ENCODE measurements around the gene MOB3A.

Gene MOB3A

GRCh38 chr19:2108251-2109016, 12.3 kb upstream of the MOB3A start:
- DNase-seq (ENCODE audit: low read depth in 2 of 2): no peak
- no peak for TF ChIP-seq CTCF (IDR thresholded peaks at IDR 0.05; ENCODE audit: low read depth, low read length)
- no peak overlapping the region for H3K4me3 ChIP-seq (replicated peaks in 1 of 2; ENCODE audit: low read depth in 2 of 2, low read length in 2 of 2)

DNA sequence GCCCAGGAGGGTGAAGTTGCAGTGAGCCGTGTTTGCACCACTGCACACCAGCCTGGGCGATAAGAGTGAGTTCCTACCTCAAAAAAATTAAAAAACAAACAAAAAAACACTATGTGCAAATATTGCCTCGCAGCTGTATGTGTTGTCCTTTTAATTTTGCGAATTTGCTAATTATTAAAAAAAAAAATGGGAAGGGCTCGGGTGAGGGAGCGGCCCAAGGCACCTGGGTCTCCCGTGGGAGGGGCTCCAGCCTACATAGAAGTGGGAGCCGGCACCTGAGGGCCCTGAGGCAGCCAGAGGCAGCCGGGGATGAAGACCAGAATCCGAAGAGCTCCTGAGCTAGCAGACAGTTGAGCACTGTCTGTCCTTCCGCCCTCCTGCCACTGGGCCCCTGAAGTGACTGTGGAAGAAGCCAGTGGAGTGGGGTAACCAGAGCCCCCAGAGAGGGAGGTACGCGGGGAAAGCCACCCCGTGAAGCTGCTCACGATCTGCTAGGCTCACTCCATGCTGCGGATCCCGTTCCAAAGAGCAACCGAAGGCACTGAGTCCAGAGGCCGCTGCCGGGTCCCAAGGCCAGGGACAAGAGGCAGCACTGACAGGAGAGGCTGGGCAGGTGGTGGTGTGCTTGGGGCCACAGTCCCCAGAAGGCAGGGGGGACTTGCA, 7.0 kb upstream of the MOB3A start:
- no peak for TF ChIP-seq CTCF (IDR thresholded peaks at IDR 0.05; ENCODE audit: low read depth, low read length)
- DNase-seq (ENCODE audit: low read depth in 2 of 2): no peak
- H3K4me3 ChIP-seq (replicated peaks in 1 of 2; ENCODE audit: low read depth in 2 of 2, low read length in 2 of 2): no peak overlapping the region

DNA sequence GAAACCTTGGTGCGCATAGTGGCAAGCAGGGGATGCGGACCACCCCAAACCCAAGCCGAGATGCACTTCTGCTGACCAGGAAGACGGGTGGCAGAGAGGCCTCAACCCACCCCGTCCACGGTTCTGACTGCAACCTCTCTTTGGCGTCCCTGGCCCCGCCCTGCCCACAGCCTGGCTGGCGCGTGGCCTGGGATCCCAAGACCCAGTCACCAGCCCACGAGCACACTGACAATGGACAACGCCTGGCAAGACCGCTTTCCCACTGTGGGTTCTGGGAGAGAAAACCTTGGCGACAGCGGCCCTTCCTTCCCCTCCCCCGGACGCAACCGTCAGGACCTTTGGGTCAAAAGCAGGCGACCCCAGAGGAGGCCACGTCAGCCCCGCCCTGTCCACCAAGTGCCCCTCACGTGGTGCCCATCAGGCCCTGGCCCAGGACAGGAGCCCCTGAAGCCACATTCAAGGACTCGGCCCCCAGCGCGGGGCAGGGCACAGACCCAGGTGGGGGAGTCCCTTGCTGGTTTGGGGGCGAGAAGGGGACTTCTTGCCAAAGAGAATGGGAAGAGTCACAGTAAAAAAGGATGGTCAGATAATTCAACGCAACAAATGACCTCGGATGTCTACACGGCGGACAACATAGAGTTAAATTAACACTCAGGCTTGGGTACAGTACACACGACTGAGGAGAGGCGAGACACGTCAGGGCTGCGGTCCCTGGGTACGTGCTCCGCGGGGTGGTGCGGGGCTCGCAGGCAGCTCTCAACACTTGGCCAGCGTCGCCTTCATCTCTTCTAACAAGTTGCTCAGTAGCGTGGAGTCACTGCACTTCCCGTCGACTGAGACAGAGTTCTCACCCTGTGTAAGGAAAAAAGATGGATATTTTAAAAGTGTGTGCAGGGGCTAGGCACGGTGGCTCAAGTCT, 5.5 kb upstream of the MOB3A start:
- no peak overlapping the region for H3K4me3 ChIP-seq (replicated peaks in 1 of 2; ENCODE audit: low read depth in 2 of 2, low read length in 2 of 2)
- TF ChIP-seq CTCF (IDR thresholded peaks at IDR 0.05; ENCODE audit: low read depth, low read length): no peak
- DNase-seq (ENCODE audit: low read depth in 2 of 2): no peak

DNA sequence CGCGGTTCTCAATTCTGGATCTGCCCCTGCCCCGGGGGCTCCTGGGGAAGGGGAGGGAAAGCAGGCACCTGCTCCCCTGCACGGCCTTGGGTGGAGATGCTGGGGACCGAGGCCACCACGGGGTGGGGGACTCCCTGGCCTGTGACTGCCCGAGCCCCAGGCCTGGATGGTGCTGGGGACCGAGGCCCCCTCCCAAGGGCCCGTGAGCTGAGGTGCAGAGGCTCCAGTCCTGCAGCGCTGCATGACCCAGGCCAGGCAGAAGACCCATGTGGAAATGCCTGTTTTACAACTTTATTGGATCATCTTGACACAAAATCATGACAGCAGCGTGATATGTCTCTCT, 4.6 kb upstream of the MOB3A start:
- DNase-seq (ENCODE audit: low read depth in 2 of 2): no peak
- H3K4me3 ChIP-seq (replicated peaks in 1 of 2; ENCODE audit: low read depth in 2 of 2, low read length in 2 of 2): no peak overlapping the region
- no peak for TF ChIP-seq CTCF (IDR thresholded peaks at IDR 0.05; ENCODE audit: low read depth, low read length)

DNA sequence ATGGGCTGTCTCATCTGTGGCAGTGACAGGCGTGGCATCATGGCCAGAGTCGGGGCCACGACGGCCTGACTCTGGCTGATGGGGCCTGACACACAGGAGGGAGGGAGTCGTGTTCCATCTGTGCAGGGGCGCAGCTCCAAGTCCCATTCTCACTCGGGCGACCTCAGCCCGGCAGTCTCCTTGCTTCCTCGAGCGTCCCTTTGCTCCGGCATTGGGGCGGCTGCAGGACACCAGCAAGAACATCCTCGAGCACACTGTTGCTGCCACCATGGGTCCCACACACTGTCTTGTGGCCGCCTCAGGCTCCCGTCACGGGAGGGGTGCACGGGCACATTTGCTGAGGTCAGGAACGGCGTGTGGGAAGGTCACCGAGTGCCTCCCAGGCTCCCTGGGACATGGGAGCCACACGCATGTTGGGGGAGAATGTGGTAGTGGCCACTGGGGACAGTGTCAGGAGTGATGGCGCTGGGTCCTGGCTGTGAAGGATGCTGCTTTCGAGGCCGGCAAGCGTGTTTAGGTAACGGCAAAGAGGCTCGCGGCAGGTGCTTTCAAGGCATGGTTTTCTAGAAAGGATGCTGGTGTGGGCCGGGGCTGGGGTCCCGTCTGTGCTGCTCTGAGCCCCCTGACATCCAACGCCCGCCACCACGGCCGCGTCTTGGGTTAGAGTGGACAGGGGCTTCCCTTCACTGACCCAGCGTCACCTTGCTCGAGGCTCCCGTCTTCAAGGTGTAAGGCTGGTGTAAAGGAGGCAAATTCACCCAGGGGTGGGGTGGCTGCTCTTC, 4.0 kb upstream of the MOB3A start:
- H3K4me3 ChIP-seq (replicated peaks in 1 of 2; ENCODE audit: low read depth in 2 of 2, low read length in 2 of 2): no peak overlapping the region
- TF ChIP-seq CTCF (IDR thresholded peaks at IDR 0.05; ENCODE audit: low read depth, low read length): no peak
- DNase-seq (ENCODE audit: low read depth in 2 of 2): no peak

DNA sequence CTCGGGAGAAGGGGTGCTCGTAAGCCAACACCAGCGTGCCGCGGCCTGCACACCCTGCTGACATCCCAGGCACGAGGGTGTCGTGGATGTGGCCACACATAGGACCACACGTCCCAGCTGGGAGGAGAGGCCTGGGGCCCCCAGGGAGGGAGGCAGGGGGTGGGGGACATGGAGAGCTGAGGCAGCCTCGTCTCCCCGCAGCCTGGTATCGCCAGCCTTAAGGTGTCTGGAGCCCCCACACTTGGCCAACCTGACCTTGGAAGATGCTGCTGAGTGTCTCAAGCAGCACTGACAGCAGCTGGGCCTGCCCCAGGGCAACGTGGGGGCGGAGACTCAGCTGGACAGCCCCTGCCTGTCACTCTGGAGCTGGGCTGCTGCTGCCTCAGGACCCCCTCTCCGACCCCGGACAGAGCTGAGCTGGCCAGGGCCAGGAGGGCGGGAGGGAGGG, 3.0 kb upstream of the MOB3A start:
- DNase-seq (ENCODE audit: low read depth in 2 of 2): no peak
- no peak for TF ChIP-seq CTCF (IDR thresholded peaks at IDR 0.05; ENCODE audit: low read depth, low read length)
- no peak overlapping the region for H3K4me3 ChIP-seq (replicated peaks in 1 of 2; ENCODE audit: low read depth in 2 of 2, low read length in 2 of 2)

Measured in cardiac fibroblast (primary cell).